Suprapubic skin (tissue), 4 donors: ENCODE results near the gene FAM222A.

ENCODE experiments used
- EP300 ChIP-seq: sonication (generic); formaldehyde crosslinking; IDR thresholded peaks from one replicate; pipeline ENCODE4 v1.6.1; 2017; ENCODE audit warnings: antibody characterized with exemption
- POLR2A ChIP-seq, 2 donors: fragments of 450-650 bp; IDR thresholded peaks; one replicate each; pipeline ENCODE4 v1.6.1; 2017; ENCODE audit warnings: antibody characterized with exemption in 2 of 2, mild to moderate bottlenecking in 2 of 2, moderate library complexity in 2 of 2
- POLR2AphosphoS5 ChIP-seq, 3 donors: sonication (generic); formaldehyde crosslinking; IDR thresholded peaks; one replicate each; pipeline ENCODE4 v1.6.1; 2017; ENCODE audit warnings: antibody characterized with exemption in 3 of 3
- TF ChIP-seq, protein P1 (sequence below), 2 donors: fragments of 200-600 bp in 1 of 2; fragments of 450-650 bp in 1 of 2; sonication (generic) in 1 of 2; IDR thresholded peaks; one replicate each; pipeline ENCODE4 v1.5.1; 2016 to 2019; ENCODE audit warnings: antibody characterized with exemption in 2 of 2, mild to moderate bottlenecking in 1 of 2, moderate library complexity in 1 of 2

GRCh38 chr12:109737631-109738030 is 24.0 kb downstream of the FAM222A start:
- TF ChIP-seq, protein P1, sequence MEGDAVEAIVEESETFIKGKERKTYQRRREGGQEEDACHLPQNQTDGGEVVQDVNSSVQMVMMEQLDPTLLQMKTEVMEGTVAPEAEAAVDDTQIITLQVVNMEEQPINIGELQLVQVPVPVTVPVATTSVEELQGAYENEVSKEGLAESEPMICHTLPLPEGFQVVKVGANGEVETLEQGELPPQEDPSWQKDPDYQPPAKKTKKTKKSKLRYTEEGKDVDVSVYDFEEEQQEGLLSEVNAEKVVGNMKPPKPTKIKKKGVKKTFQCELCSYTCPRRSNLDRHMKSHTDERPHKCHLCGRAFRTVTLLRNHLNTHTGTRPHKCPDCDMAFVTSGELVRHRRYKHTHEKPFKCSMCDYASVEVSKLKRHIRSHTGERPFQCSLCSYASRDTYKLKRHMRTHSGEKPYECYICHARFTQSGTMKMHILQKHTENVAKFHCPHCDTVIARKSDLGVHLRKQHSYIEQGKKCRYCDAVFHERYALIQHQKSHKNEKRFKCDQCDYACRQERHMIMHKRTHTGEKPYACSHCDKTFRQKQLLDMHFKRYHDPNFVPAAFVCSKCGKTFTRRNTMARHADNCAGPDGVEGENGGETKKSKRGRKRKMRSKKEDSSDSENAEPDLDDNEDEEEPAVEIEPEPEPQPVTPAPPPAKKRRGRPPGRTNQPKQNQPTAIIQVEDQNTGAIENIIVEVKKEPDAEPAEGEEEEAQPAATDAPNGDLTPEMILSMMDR (IDR thresholded peaks at IDR 0.05) = no peak
- TF ChIP-seq EP300 = no peak
- TF ChIP-seq POLR2AphosphoS5 (IDR thresholded peaks at IDR 0.05) = no peak
- no peak for TF ChIP-seq POLR2A (IDR thresholded peaks at IDR 0.05)
